Activated CD8-positive, alpha-beta T cell treated with anti-CD3 and anti-CD28 coated beads, Interleukin-2, amount 10 ng/mL, durations not matched to agents 7 days and 5 days (primary cell): ENCODE data around the gene KIAA0930. TPM values are rescaled to one million over a fixed set of nuclear protein-coding genes. Genes with fewer than 3 reads are reported as not detected.

Experiments
- ATAC-seq: fragments of 150-1000 bp; cut with Tn5 transposase; one replicate; pipeline ENCODE4 v1.10.0; 2021; ENCODE audit warnings: moderate library complexity
- CTCF ChIA-PET: fragments of 350-600 bp; sonication (Branson Sonifier 250); formaldehyde crosslinking; loops from one replicate; lab custom pipeline; 2021; ENCODE audit warnings: antibody characterized with exemption; lab: Charles Lee
- POLR2A ChIA-PET: fragments of 350-600 bp; sonication (Branson Sonifier 250); formaldehyde crosslinking; loops from one replicate; lab custom pipeline; 2021; ENCODE audit warnings: antibody characterized with exemption; lab: Charles Lee
- DNase-seq: peaks from one replicate; pipeline ENCODE4 v3.0.0-alpha.2; 2020
- H3K27ac Mint-ChIP-seq: one replicate; pipeline ENCODE4 v1.8.0; 2021; ENCODE audit warnings: mild to moderate bottlenecking, mixed read lengths
- H3K27me3 Mint-ChIP-seq: one replicate; pipeline ENCODE4 v1.8.0; 2021; ENCODE audit warnings: low read depth, mixed read lengths
- H3K36me3 Mint-ChIP-seq: one replicate; pipeline ENCODE4 v1.8.0; 2021; ENCODE audit warnings: low read depth, mixed read lengths
- H3K4me1 Mint-ChIP-seq: one replicate; pipeline ENCODE4 v1.8.0; 2021; ENCODE audit warnings: low read depth, mixed read lengths
- H3K4me3 Mint-ChIP-seq: one replicate; pipeline ENCODE4 v1.8.0; 2021; ENCODE audit warnings: mild to moderate bottlenecking, mixed read lengths
- H3K9me3 Mint-ChIP-seq: one replicate; pipeline ENCODE4 v1.8.0; 2022; ENCODE audit warnings: mixed read lengths; ENCODE audit not compliant: insufficient read depth
- total RNA-seq, 2 experiments: library from RNA; stranded (reverse); gene quantifications; one replicate each; pipeline ENCODE4 v1.2.3, GENCODE V29; 2021

Gene KIAA0930
- total RNA-seq, 2 experiments from 2014 or later = 48.5 to 52.4 TPM

DNA sequence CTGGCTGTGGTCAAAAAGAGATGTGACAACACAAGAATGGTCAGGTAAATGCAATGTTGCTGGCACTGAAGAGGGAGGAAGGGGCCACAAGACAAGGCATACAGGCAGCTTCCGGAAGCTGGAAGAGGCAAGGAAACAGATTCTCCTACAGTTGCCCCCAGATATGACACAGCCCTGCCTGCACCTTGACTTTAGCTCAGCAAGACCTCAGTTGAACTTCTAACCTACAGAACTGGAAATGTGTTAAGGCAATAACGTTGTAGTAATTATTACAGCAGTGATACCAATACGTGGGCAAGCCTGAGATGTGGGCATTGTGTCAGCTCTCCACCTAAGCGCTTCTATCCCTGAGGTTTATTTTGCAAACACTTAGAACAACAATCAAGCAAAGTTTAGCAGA lies 4.2 kb upstream of the KIAA0930 start:
- Mint-ChIP-seq H3K9me3 (no peaks in the 10 kb centered on the region), H3K36me3 (no peaks in the 10 kb centered on the region), H3K4me3 (no peak overlapping the region), H3K27ac (no peak overlapping the region), H3K27me3 (no peaks in the 10 kb centered on the region), H3K4me1 (peaks cover 64% of the 10 kb centered on the region)
- no peak for DNase-seq
- POLR2A ChIA-PET = interaction anchor here (0.6 kb wide), 1 partner anchor 1063 kb away, joined by 3 read pairs; no protein-coding TSS in a partner anchor
- CTCF ChIA-PET = no interaction called here
- ATAC-seq = no peak

DNA sequence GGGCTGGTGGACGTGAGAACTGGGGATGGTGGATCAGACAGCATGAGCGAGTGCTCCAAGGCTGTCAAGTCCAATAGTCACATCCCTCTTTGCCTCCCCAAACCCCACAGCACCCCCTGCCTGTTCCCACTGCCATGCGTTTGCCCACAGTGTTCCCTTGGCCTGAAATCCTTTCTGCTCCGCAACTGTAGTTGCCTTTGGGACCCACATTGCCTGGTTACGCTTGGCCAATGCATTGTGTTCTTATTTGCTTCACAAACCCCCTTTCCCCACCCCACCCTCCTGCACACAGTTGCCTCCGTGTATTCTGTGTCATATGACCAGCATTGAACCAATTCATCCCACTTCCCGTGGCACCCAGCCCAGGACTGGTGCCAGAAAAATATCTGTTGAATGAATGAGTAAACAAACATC lies 2.1 kb upstream of the KIAA0930 start:
- Mint-ChIP-seq H3K27me3 (no peaks in the 10 kb centered on the region), H3K36me3 (peaks cover 5% of the 10 kb centered on the region), H3K4me3 (no peak overlapping the region), H3K9me3 (no peaks in the 10 kb centered on the region), H3K4me1 (peaks cover 61% of the 10 kb centered on the region), H3K27ac (no peak overlapping the region)
- POLR2A ChIA-PET = no interaction called here
- DNase-seq = no peak
- CTCF ChIA-PET = no interaction called here
- no peak for ATAC-seq

DNA sequence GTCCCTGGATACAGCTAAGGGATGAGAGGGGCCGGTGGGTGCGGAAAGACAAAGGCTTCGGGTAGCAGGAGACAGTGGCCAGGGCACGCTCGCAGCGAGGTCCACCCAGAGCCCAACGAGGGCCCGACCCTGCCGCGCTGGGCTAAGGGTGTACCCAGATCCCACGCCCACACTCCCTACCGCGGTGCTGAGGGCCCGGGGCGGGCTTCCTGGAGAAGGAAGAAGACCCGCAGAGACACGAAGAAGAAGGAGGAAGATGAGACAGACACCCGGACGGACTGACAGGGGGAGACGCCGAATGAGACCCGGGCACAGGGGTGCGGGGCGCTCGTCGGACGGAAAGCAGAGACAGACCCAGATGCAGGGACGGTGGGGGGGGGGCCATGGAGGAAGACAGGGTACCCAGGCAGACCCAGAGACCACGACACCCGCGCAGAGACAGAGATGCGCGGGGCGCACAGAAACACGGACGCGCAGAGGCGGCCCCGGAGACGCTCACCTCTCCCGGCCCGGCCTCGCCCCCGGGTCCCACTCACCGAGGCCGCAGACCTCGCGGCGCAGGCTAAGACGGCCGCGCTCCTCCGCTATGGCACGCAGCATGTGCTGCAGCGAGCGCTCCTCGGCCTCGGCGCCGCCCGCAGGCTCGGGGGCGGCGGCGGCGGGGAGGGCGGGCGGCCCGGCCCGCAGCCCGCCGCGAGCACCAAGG lies 437 bp downstream of the KIAA0930 start:
- ATAC-seq (peak; percentile 55), DNase-seq (peak; percentile 59)
- H3K27me3 Mint-ChIP-seq = no peaks in the 10 kb centered on the region
- no peaks in the 10 kb centered on the region for H3K9me3 Mint-ChIP-seq
- H3K4me1 Mint-ChIP-seq = peaks cover 65% of the 10 kb centered on the region
- CTCF ChIA-PET = no interaction called here
- H3K27ac Mint-ChIP-seq = peak overlapping the region; percentile 67
- POLR2A ChIA-PET = no interaction called here
- peak overlapping the region; percentile 92 for H3K4me3 Mint-ChIP-seq
- H3K36me3 Mint-ChIP-seq = peaks cover 10% of the 10 kb centered on the region

DNA sequence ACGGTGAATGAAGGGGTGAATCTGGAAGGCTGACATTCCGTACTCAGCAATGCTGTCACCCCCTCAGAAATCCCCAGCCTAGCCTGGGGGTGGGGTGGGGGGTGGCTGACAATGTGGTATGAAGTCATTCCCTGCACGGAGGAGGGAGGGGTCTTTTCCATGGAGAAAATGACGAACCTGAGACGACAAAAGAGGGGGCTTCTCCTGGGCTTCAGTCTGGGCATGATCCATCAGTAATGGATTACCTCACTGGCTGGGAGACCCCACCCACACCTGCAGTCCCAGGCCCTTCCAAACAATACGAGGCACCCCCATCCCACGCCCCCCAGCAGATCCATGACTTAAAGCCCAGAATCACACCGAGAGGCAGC lies 1.0 kb downstream of the KIAA0930 start:
- CTCF ChIA-PET = no interaction called here
- Mint-ChIP-seq H3K4me3 (peak overlapping the region; percentile 92), H3K27ac (no peak overlapping the region), H3K27me3 (no peaks in the 10 kb centered on the region), H3K4me1 (peaks cover 59% of the 10 kb centered on the region), H3K36me3 (peaks cover 10% of the 10 kb centered on the region), H3K9me3 (no peaks in the 10 kb centered on the region)
- no peak for ATAC-seq
- DNase-seq = no peak
- POLR2A ChIA-PET = no interaction called here

DNA sequence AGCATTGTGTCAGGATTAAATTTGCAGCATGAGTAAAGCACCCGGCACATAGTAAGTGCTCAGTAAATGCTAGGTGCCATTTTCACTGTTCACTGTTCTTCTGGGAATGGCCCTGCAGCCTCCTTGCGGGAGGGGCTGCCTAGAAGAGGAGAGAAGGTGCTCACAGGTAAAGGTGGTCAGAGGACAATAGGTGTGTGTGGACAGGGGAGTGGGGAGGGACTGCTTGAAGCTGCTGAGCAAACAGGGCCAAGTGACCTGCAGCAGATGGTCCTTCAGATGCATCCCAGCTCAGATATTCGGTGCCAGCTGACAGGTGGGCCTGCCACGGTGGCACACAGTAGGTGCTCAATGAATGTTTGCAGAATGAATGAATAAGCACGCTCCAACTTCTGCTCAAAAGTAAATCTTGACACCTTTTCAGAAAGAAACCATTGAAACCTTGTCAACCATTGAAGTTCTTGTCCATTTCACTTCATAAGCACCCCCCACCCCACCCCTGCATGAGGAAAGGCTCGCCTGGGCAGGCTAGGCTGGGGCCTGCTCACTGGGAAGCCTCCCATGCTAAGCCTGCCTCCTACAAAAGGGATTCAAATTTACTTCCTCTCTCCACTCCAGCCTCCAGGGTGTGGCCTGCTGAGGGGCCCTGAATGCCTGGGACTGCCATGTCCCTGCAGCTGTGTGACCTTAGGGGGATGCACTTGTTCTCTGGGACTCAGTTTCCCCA lies 1.6 kb downstream of the KIAA0930 start:
- peaks cover 10% of the 10 kb centered on the region for H3K36me3 Mint-ChIP-seq
- H3K4me3 Mint-ChIP-seq = peak overlapping the region; percentile 92
- ChIA-PET POLR2A (no interaction called here), CTCF (no interaction called here)
- H3K4me1 Mint-ChIP-seq = peaks cover 58% of the 10 kb centered on the region
- no peak for DNase-seq
- H3K9me3 Mint-ChIP-seq = no peaks in the 10 kb centered on the region
- ATAC-seq = no peak
- H3K27me3 Mint-ChIP-seq = no peaks in the 10 kb centered on the region
- H3K27ac Mint-ChIP-seq = no peak overlapping the region

DNA sequence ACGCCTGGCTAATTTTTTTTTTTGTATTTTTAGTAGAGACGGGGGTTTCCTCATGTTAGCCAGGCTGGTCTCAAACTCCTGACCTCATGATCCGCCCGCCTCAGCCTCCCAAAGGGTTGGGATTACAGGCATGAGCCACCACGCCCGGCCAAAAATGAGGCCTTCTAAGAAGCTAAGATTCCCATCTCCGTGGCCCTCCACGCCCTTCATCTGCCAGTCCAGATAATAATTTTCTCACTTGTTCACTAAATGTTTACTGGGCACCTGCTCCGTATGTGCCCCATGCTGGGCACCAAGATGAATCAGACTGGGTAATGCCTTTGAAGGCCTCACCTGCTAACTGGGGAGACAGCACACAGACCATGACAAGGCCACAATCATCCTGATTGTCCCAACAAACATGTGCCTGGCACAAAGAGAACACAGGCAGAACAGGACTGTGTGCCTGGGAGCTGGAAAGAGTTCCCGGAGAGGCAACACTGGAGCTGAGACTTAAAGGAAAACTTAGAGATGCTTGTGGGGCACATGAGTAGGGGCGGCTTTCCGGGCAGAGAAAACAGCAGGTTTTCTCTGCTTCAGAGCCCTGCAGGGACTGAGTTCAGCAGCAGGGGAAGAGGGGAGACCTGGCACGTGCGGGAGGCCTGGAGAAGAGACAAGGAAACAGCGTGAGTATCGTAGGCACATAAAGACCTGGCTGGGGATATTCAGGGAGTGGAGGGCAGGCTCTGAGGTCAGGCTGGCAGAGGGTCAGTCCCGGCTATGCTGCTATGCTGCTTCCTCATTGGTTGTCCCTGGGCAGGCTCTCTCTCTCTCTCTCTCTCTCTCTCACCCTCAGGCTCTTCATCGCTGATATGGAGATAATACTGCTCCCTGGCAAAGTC lies 2.4 kb downstream of the KIAA0930 start:
- ChIA-PET POLR2A (no interaction called here), CTCF (no interaction called here)
- Mint-ChIP-seq H3K27ac (no peak overlapping the region), H3K36me3 (peaks cover 10% of the 10 kb centered on the region), H3K4me1 (peaks cover 51% of the 10 kb centered on the region), H3K4me3 (no peak overlapping the region), H3K27me3 (no peaks in the 10 kb centered on the region), H3K9me3 (no peaks in the 10 kb centered on the region)
- DNase-seq = no peak
- ATAC-seq = no peak

DNA sequence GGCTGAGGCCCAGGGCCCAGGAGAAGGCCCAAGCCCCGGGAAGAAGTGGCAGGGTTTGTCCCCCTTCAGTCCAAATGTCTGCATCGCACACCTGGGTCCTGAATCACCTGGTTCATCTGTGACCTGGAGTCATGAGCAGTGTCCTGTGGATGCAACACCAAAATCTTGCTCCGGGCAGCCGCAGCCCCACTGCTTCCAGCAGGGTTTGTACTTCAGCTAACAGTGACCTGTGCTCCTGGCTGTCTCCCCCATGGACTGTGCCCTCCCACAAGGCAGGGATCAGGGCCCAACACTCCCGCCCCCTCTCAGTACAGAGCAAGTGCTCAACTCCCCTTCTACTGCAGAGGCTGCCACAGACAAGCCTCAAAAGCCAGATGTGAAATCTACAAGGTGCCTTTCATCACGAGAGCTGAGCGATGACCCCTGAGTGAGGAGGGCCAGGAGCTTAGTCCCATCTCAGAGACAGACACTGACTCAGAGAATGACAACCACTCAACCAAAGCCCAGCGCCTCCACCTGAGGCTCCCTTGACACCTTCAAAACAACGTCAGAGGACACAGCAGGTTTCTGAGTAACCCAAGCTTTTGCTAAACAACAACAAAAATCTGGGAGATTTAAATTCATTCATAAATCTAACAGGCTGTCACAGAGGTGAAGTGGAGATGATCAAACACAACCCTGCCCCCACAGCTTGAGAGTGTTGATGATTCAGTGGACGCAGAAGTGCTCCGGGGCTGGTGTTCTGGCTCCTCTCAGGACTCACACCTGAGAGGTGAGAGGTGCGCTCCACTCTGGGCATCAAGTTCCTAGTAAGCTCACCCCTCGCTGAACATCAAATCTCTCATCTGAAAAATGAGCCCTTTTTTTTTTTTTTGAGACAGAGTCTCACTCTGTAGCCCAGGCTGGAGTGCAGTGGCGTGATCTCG lies 3.4 kb downstream of the KIAA0930 start:
- Mint-ChIP-seq H3K27ac (no peak overlapping the region), H3K4me3 (no peak overlapping the region), H3K36me3 (peaks cover 10% of the 10 kb centered on the region), H3K27me3 (no peaks in the 10 kb centered on the region), H3K4me1 (peaks cover 43% of the 10 kb centered on the region), H3K9me3 (no peaks in the 10 kb centered on the region)
- POLR2A ChIA-PET = no interaction called here
- CTCF ChIA-PET = no interaction called here
- ATAC-seq = no peak
- no peak for DNase-seq

DNA sequence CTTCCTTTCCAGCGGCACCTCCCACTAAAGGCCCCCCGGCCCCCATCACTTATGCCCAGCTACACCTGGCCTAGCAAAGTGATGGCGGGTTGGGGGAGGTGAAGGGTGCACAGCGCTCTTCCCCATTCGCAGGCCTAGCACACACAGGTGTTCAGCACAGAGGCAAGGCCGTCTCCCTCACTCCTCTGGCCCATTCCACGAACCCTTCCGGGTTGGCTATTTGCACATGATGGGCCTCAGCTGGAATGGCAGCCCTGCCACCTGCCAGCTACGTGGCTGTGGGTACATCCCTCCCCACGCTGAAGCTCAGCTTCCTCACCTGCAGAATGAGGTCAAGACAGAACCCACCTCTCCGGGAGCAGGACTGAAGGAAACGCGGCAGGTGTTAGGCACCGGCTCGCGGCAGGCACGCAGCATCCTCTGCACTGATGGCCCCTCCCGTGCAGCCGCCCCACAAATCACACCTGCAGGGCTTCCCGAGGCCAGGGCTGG lies 4.8 kb downstream of the KIAA0930 start:
- peaks cover 10% of the 10 kb centered on the region for H3K36me3 Mint-ChIP-seq
- no peak for DNase-seq
- peak overlapping the region; percentile 43 for H3K27ac Mint-ChIP-seq

DNA sequence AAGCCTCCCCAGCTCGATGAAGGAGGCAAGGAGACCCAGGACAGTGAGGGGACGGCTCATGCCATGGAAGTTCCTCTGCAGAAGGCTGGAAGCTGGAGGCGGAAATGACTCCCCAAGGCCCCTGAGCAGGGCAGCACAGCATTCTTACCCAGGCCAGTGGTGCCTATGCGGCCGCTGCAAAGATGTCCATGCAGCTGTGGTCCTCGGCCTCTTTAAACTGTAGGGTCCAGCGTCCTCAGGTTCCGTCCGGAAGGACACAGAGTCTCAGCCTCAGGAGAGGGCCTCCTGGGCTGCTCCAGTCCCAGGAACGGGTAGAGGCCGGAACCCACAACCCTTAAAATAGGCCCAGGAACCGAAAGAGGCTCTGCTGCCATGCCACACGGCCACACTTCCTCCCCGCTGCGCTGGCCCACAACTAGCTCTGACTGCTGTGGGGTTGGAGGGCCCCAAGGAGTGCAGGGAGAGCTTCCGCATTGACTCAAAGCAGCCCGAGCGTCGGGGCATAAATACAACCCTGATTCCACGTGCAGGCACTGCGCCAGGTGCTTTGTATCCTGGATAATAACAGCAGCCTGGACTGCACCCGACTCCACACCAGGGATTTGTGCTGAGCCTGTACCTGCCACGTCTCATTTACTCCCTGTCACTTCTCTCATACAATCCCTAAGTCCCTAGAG lies 5.5 kb downstream of the KIAA0930 start:
- Mint-ChIP-seq H3K9me3 (no peaks in the 10 kb centered on the region), H3K36me3 (peaks cover 10% of the 10 kb centered on the region), H3K27me3 (no peaks in the 10 kb centered on the region), H3K27ac (peak overlapping the region; percentile 43), H3K4me1 (peaks cover 29% of the 10 kb centered on the region), H3K4me3 (peak overlapping the region; percentile 15)
- DNase-seq = peak; percentile 55
- ChIA-PET CTCF (interaction anchor here (0.7 to 1.6 kb wide), 3 partner anchors 29 to 56 kb away, joined by 3 to 5 read pairs (median 4); no protein-coding TSS in a partner anchor), POLR2A (interaction anchor here (1.0 to 1.6 kb wide), 2 partner anchors 70 to 72 kb away, joined by 3 read pairs; partner anchors contain the start of gene NUP50)
- peak; percentile 50 for ATAC-seq

More for the DNA sequence above, 4.8 kb downstream of the KIAA0930 start:
- Mint-ChIP-seq H3K4me1 (peaks cover 30% of the 10 kb centered on the region), H3K4me3 (peak overlapping the region; percentile 15), H3K9me3 (no peaks in the 10 kb centered on the region), H3K27me3 (no peaks in the 10 kb centered on the region)
- CTCF ChIA-PET = interaction anchor here (0.7 kb wide), 1 partner anchor 145 kb away, joined by 3 read pairs; no protein-coding TSS in a partner anchor
- POLR2A ChIA-PET = interaction anchor here (1.6 kb wide), 1 partner anchor 71 kb away, joined by 3 read pairs; no protein-coding TSS in a partner anchor
- no peak for ATAC-seq

DNA sequence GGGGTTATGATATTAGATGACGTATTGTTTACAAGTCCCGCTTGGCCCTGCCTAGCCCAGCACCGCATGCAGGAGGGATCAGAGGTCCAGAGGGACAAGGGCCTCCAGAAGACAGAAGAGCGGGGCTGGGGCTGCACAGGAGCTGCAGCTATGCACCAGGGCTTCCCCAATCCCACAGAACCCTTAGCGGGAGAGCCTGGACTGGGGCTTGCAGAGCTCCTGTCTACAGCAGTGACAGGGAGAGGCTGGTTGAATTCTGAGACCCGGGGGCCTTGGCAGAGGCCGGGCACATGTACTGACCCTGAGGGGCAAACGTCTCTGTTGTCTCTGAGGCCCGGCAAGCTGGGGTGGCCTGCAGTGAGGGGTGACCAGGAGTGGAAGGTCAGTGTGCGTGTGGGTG lies 6.9 kb downstream of the KIAA0930 start:
- ATAC-seq (no peak), DNase-seq (no peak)
- POLR2A ChIA-PET = no interaction called here
- H3K27ac Mint-ChIP-seq = no peak overlapping the region
- H3K4me1 Mint-ChIP-seq = peaks cover 16% of the 10 kb centered on the region
- peaks cover 6% of the 10 kb centered on the region for H3K36me3 Mint-ChIP-seq
- no peaks in the 10 kb centered on the region for H3K9me3 Mint-ChIP-seq
- H3K4me3 Mint-ChIP-seq = no peak overlapping the region
- H3K27me3 Mint-ChIP-seq = no peaks in the 10 kb centered on the region
- CTCF ChIA-PET = interaction anchor here (1.2 to 1.6 kb wide), 2 partner anchors 30 to 33 kb away, joined by 4 to 5 read pairs; no protein-coding TSS in a partner anchor
